GM12878 (cell line): Measurements from ENCODE around the gene DSTYK. TPM values are rescaled to one million over a fixed set of nuclear protein-coding genes. Genes with fewer than 3 reads are reported as not detected.

Source experiments
- ATAC-seq: fragments of 200-7000 bp; cut with Tn5 transposase; 3 replicates; pipeline ENCODE4 v1.9.1; 2020; ENCODE audit warnings: mild to moderate bottlenecking, moderate library complexity
- BruUV-seq: library from RNA; stranded (reverse); fragments of 400-500 nt; replicated peaks from 2 replicates; lab custom pipeline; 2021; lab: Mats Ljungman, UMichigan
- CTCF ChIA-PET: fragments of 300-600 bp; sonication (Branson Sonifier 250); formaldehyde crosslinking; extraction: SDS; loops from one replicate; lab custom pipeline; 2021; ENCODE audit warnings: inconsistent platforms; lab: Yijun Ruan, JAX
- POLR2A ChIA-PET: fragments of 350-600 bp; formaldehyde crosslinking; extraction: SDS; loops from one replicate; lab custom pipeline; 2021; ENCODE audit warnings: inconsistent platforms; lab: Charles Lee
- RAD21 ChIA-PET: fragments of 300-600 bp; sonication (Branson Sonifier 250); formaldehyde crosslinking; loops from one replicate; lab custom pipeline; 2023; ENCODE audit warnings: antibody characterized with exemption; ENCODE audit not compliant: unreplicated experiment; lab: Charles Lee
- SMC1A ChIA-PET: fragments of 300-600 bp; sonication (Branson Sonifier 250); formaldehyde crosslinking; loops from one replicate; lab custom pipeline; 2023; ENCODE audit not compliant: unreplicated experiment, uncharacterized antibody; lab: Charles Lee
- DNase-seq: peaks from one replicate; pipeline ENCODE4 v3.0.0-alpha.2; 2011; ENCODE audit warnings: low read depth, low spot score
- FAIRE-seq: peaks from 3 replicates; lab custom pipeline; 2011; peaks lifted over from hg19 to GRCh38; lab: Jason Lieb, UNC
- H2AFZ ChIP-seq: 2 replicates; pipeline ENCODE4 v1.6.0; 2011; ENCODE audit warnings: low read depth, low read length, control low read depth; ENCODE audit not compliant: control insufficient read depth
- H3K27ac ChIP-seq: 2 replicates; pipeline ENCODE4 v1.5.1; 2011; ENCODE audit warnings: control low read depth; ENCODE audit not compliant: control insufficient read depth, insufficient read depth
- H3K27me3 ChIP-seq, 2 experiments: replicated peaks in 1 of 2; 2 replicates each; pipeline versions ENCODE4 v1.6.0 to v1.6.1; 2011; ENCODE audit warnings: low read length in 1 of 2; ENCODE audit not compliant: control insufficient read depth in 2 of 2, insufficient read depth in 2 of 2
- H3K36me3 ChIP-seq, 2 experiments: 2 replicates each; pipeline ENCODE4 v1.5.1; 2011; ENCODE audit warnings: low read length in 1 of 2; ENCODE audit not compliant: control insufficient read depth in 2 of 2, insufficient read depth in 2 of 2
- H3K4me1 ChIP-seq: 2 replicates; pipeline ENCODE4 v1.6.1; 2011; ENCODE audit warnings: mild to moderate bottlenecking, low read length, moderate library complexity, mixed read lengths; ENCODE audit not compliant: control insufficient read depth, insufficient read depth
- H3K4me2 ChIP-seq: 2 replicates; pipeline ENCODE4 v1.6.0; 2011; ENCODE audit warnings: control low read depth; ENCODE audit not compliant: control insufficient read depth, insufficient read depth
- H3K4me3 ChIP-seq: fragments of 200-600 bp; sonication (generic); 2 replicates; pipeline ENCODE4 v1.5.1; 2016
- H3K79me2 ChIP-seq: 2 replicates; pipeline ENCODE4 v1.6.0; 2011; ENCODE audit warnings: low read length; ENCODE audit not compliant: control insufficient read depth, insufficient read depth
- H3K9ac ChIP-seq: 2 replicates; pipeline ENCODE4 v1.8.0; 2011; ENCODE audit warnings: low read length, control low read depth, mixed read lengths; ENCODE audit not compliant: control insufficient read depth, insufficient read depth
- H3K9me3 ChIP-seq: replicated peaks from 3 replicates; pipeline ENCODE4 v1.5.1; 2011; ENCODE audit warnings: mild to moderate bottlenecking, low read length; ENCODE audit not compliant: control insufficient read depth, insufficient read depth
- H4K20me1 ChIP-seq: 2 replicates; pipeline ENCODE4 v1.6.0; 2011; ENCODE audit not compliant: control insufficient read depth, insufficient read depth
- ASH2L ChIP-seq: fragments of 300-600, 200-600 bp; sonication (generic); IDR thresholded peaks from 2 replicates; pipeline ENCODE4 v1.6.1; 2017; ENCODE audit warnings: low read depth, mild to moderate bottlenecking, borderline replicate concordance
- ATF3 ChIP-seq: IDR thresholded peaks from 2 replicates; pipeline ENCODE4 v1.6.1; 2011; ENCODE audit warnings: low read depth, mild to moderate bottlenecking, low read length, moderate library complexity, borderline replicate concordance; ENCODE audit errors: extremely low read depth
- BHLHE40 ChIP-seq, 2 experiments: fragments of 450-650 bp in 1 of 2; IDR thresholded peaks; 2 replicates each; pipeline ENCODE4 v1.6.1; 2011 to 2017; ENCODE audit warnings: low read depth in 2 of 2, borderline replicate concordance in 1 of 2, improper control_type of control experiment in 1 of 2, low read length in 1 of 2, mild to moderate bottlenecking in 1 of 2
- CHD1 ChIP-seq: IDR thresholded peaks from 2 replicates; pipeline ENCODE4 v1.6.1; 2012; ENCODE audit warnings: low read depth, low read length, improper control_type of control experiment
- CHD2 ChIP-seq: IDR thresholded peaks from 2 replicates; pipeline ENCODE4 v1.6.1; 2011; ENCODE audit warnings: low read depth, low read length, improper control_type of control experiment, borderline replicate concordance
- EED ChIP-seq: sonication (generic); IDR thresholded peaks from 2 replicates; pipeline ENCODE4 v1.6.1; 2016; ENCODE audit warnings: antibody characterized with exemption, low read depth
- EGR1 ChIP-seq, 2 experiments: IDR thresholded peaks; 1 replicate in 1 of 2; 2 replicates in 1 of 2; pipeline ENCODE4 v1.6.1; 2011 to 2012; ENCODE audit warnings: low read depth in 2 of 2, low read length in 2 of 2, borderline replicate concordance in 1 of 2, mild to moderate bottlenecking in 1 of 2, moderate library complexity in 1 of 2
- KDM1A ChIP-seq: fragments of 200-600 bp; sonication (generic); IDR thresholded peaks from 2 replicates; pipeline ENCODE4 v1.6.1; 2016; ENCODE audit warnings: borderline replicate concordance
- MYB ChIP-seq: fragments of 150-350 bp; IDR thresholded peaks from 2 replicates; pipeline ENCODE4 v1.6.1; 2014; ENCODE audit warnings: mild to moderate bottlenecking, low read depth, low read length, borderline replicate concordance
- NFIC ChIP-seq: IDR thresholded peaks from 2 replicates; pipeline ENCODE4 v1.6.1; 2012; ENCODE audit warnings: low read depth, mild to moderate bottlenecking, inconsistent platforms, low read length, moderate library complexity
- PAX5 ChIP-seq: IDR thresholded peaks from 2 replicates; pipeline ENCODE4 v1.6.1; 2011; ENCODE audit warnings: low read depth, low read length, borderline replicate concordance
- POLR2AphosphoS2 ChIP-seq: IDR thresholded peaks from 2 replicates; pipeline ENCODE4 v1.6.1; 2011; ENCODE audit warnings: low read depth, mild to moderate bottlenecking, low read length, improper control_type of control experiment, moderate library complexity
- RBBP5 ChIP-seq: fragments of 200-600 bp; sonication (generic); conservative IDR thresholded peaks from 2 replicates; pipeline ENCODE4 v1.6.1; 2016
- RELA ChIP-seq: fragments of 450-650 bp; IDR thresholded peaks from 2 replicates; pipeline ENCODE4 v1.8.0; 2014; ENCODE audit warnings: borderline replicate concordance; ENCODE audit not compliant: partially characterized antibody
- RUNX3 ChIP-seq: IDR thresholded peaks from 2 replicates; pipeline ENCODE4 v1.6.1; 2012; ENCODE audit warnings: low read length, inconsistent platforms
- SMAD1 ChIP-seq: fragments of 450-650 bp; IDR thresholded peaks from 2 replicates; pipeline ENCODE4 v1.6.1; 2018; ENCODE audit warnings: mild to moderate bottlenecking, low read depth; ENCODE audit not compliant: partially characterized antibody
- WGBS: methylation state at CpG from one replicate; pipeline ENCODE4 v1.1.6; 2016; ENCODE audit warnings: low lambda C conversion rate; ENCODE audit not compliant: insufficient replicate concordance, insufficient coverage; ENCODE audit errors: missing lambda C conversion rate; 5-methylcytosine and 5-hydroxymethylcytosine counted together
- in situ Hi-C: fragments of 300-500 bp; cut with MboI; formaldehyde crosslinking; loops from 9 replicates; pipeline ENCODE4 v1.14.3; 2018; ENCODE audit warnings: mixed read lengths
- intact Hi-C: fragments of 100-400 bp; cut with micrococcal nuclease; formaldehyde crosslinking; loops from one replicate; pipeline ENCODE4 v1.14.2; 2022; ENCODE audit not compliant: unreplicated experiment
- polyA plus RNA-seq, 11 experiments: library from polyadenylated mRNA; depleted of rRNA in 4 of 11; unstranded in 6 of 11; stranded (reverse) in 5 of 11; fragments of >200 nt; fragmentation: Nextera tagmentation in 4 of 11; fragmentation: Illumina TruSeq in 1 of 11; extraction: Ambion mirVana in 4 of 11; extraction: Trizol in 1 of 11; gene quantifications; 1 replicate in 1 of 11; 2 replicates in 10 of 11; pipeline versions ENCODE4 v1.2.1 to v1.2.3, GENCODE V29; 2011 to 2016; ENCODE audit warnings: inconsistent platforms in 2 of 11, missing spikeins in 2 of 11, low read depth in 1 of 11
- total RNA-seq, 4 experiments: library from RNA; depleted of rRNA in 3 of 4; stranded (reverse); fragments of >200 nt in 3 of 4; fragmentation: Illumina TruSeq in 1 of 4; extraction: Trizol in 1 of 4; gene quantifications; 2 replicates each; pipeline versions ENCODE4 v1.2.1 to v1.2.3, GENCODE V29; 2013 to 2021

DSTYK gene
- total and polyA plus RNA-seq, 10 of the 15 experiments (the other 5 are each of a cell fraction or from before 2014, with no cell fraction given): 2.7 to 5.5 (median 3.6) TPM

GRCh38 chr1:205217418-205217817 is 5.9 kb upstream of the DSTYK start:
- ChIA-PET POLR2A (no interaction called here), CTCF (interaction anchor here (1.4 kb wide), 1 partner anchor 67 kb away, joined by 3 read pairs; no protein-coding TSS in a partner anchor), RAD21 (no interaction called here), SMC1A (interaction anchor here (1.7 kb wide), 1 partner anchor 12 kb away, joined by 6 read pairs; no protein-coding TSS in a partner anchor)
- in situ Hi-C loops: no loop called here
- H3K79me2 ChIP-seq: no peaks in the 10 kb centered on the region
- no TSS peak for BruUV-seq
- WGBS: 85% methylated on average over 3 of the region's 3 CpGs
- FAIRE-seq (no peak), DNase-seq (no peak), ATAC-seq (no peak)
- H4K20me1 ChIP-seq: no peaks in the 10 kb centered on the region
- H3K36me3 ChIP-seq: no peaks in the 10 kb centered on the region
- H3K27ac ChIP-seq: no peak overlapping the region
- peaks cover 8% of the 10 kb centered on the region; the same call in 1 of the 2 replicates for H3K4me1 ChIP-seq
- intact Hi-C loops: no loop called here
- no peak overlapping the region for H3K9ac ChIP-seq
- no peaks in the 10 kb centered on the region; a peak in 1 of 4 replicates for H3K27me3 ChIP-seq
- no peak overlapping the region for H3K4me3 ChIP-seq
- TF ChIP-seq ATF3 (no peak), ASH2L (no peak), POLR2AphosphoS2 (no peak), KDM1A (no peak), EED (no peak), CHD2 (no peak), RELA (no peak), RUNX3 (no peak), NFIC (no peak), BHLHE40 (IDR thresholded peaks at IDR 0.05; ENCODE audit: borderline replicate concordance in 1 of 2, low read depth in 2 of 2, low read length in 1 of 2) (no peak), EGR1 (IDR thresholded peaks at IDR 0.05; ENCODE audit: borderline replicate concordance in 1 of 2, low read depth in 2 of 2, low read length in 2 of 2) (no peak), RBBP5 (no peak), MYB (no peak), SMAD1 (no peak), PAX5 (no peak), CHD1 (no peak)
- H2AFZ ChIP-seq: no peak overlapping the region
- H3K9me3 ChIP-seq: no peaks in the 10 kb centered on the region
- H3K4me2 ChIP-seq: no peak overlapping the region
